HG02884 (cell line): Measurements from ENCODE around the gene EVA1C.
"Not testable (repeated sequence)": the region's sequence is repeated elsewhere in the genome, so short reads cannot be mapped to it uniquely, and the experiment has no call there.

Experiments used
- ATAC-seq: cut with Tn5 transposase; IDR thresholded peaks from one replicate; pipeline ENCODE4 v1.9.1; 2021; ENCODE audit warnings: mild to moderate bottlenecking, moderate library complexity; ENCODE audit not compliant: unreplicated experiment

Gene EVA1C, protein sequence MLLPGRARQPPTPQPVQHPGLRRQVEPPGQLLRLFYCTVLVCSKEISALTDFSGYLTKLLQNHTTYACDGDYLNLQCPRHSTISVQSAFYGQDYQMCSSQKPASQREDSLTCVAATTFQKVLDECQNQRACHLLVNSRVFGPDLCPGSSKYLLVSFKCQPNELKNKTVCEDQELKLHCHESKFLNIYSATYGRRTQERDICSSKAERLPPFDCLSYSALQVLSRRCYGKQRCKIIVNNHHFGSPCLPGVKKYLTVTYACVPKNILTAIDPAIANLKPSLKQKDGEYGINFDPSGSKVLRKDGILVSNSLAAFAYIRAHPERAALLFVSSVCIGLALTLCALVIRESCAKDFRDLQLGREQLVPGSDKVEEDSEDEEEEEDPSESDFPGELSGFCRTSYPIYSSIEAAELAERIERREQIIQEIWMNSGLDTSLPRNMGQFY

DNA sequence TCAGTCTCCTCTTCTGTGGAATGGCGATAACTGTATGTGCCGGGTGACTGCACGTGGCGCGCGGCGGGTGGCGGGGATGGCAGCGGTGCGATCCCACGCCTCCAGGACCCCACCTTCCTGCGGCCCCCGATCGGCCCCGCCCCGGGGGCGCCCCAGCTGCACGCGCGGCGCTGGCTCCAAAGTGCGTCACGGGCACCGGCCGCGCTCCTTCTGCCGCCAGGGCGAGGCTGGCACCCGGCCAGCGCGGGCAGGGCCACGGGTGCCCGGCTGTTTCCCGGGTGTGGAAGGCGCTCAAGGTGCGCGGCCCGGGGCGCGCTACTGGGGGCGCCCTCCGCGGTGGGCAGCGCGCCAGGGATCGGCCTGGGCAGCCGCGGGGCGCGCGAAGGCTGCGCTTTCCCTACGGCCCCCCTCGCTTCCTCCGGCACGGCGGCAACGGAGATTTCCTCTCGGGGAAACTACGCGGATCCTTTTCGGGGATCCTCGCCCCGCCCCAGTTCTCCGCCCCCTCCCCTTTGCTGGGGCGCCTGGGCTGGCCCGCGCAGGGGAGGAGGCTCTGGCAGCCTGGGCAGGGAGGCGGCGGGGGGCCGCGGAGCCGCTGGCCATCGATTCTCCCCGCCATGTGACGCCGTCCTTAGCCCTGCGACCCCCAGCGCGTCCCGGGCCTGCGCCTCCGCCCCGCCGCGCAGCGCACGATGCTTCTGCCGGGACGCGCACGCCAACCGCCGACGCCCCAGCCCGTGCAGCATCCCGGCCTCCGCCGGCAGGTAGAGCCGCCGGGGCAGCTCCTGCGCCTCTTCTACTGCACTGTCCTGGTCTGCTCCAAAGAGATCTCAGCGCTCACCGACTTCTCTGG, at the start of gene EVA1C:
TSS of gene EVA1C (plus strand) at position 545 of the 853 bp plus-strand sequence. CDS start at position 693, 148 bp downstream.
- ATAC-seq: no peak

DNA sequence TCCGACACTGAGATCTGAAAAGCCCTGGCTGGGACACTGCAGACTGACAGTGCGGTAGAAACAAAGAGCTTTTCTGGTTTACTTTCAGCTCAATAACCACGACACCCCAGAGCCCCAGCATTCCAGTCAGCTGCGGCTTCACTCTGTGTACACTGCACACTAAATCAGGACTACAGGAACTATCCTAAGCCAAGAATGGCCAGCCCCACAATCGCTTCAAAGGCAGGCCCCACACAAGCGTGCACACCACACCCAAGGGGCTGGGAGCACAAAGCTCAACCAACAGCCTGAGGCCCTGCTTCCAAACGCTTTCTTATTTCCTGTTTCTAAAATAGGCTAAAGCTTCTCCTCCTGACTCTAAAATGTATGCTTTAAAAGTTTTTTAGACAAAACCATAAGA, 48.1 kb upstream of the EVA1C start:
- no peak for ATAC-seq

DNA sequence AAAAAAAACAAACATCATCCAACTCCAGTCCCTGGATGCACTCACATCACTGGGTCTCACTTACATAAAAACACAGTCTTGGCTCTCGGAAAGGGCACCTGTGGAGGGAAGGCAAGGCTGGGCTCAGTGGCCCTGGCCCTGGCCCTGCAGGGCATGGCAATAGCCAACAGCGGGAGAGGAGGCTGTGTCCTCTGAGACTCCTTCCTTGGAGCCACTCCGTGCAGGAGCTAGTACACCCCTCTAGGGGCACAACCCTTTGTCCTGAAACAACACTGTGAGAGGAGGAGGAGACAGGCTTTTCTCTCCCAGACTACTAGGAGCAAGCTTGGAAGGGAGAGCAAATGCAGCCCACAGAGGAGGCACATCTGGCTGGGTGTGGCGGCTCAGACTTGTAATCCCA, 47.7 kb upstream of the EVA1C start:
- no peak for ATAC-seq

DNA sequence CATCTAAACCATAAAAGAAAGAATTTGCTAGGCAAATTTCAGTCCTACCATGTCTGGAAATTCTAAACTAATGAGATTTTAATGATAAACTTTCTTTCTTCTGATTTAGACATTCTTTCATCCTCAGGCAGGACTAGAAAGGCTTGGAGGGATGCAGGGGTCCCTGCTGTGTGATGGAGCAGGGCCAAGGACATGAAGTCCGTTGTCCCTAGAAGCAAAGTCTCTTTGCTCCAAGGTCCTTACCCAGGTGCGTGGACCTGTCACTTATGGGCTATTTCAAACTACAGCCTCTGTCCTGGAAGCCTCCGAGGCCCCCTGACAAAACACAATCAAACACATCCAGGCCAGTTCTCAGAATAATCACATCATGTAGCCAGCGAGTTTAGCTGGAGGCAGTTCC, 46.3 kb upstream of the EVA1C start:
- no peak for ATAC-seq

GRCh38 chr21:32367158-32367557, 45.3 kb upstream of the EVA1C start:
- ATAC-seq: no peak

GRCh38 chr21:32368386-32368785, 44.1 kb upstream of the EVA1C start:
- no peak for ATAC-seq

GRCh38 chr21:32368961-32369360, 43.5 kb upstream of the EVA1C start:
- not testable (repeated sequence) for ATAC-seq

DNA sequence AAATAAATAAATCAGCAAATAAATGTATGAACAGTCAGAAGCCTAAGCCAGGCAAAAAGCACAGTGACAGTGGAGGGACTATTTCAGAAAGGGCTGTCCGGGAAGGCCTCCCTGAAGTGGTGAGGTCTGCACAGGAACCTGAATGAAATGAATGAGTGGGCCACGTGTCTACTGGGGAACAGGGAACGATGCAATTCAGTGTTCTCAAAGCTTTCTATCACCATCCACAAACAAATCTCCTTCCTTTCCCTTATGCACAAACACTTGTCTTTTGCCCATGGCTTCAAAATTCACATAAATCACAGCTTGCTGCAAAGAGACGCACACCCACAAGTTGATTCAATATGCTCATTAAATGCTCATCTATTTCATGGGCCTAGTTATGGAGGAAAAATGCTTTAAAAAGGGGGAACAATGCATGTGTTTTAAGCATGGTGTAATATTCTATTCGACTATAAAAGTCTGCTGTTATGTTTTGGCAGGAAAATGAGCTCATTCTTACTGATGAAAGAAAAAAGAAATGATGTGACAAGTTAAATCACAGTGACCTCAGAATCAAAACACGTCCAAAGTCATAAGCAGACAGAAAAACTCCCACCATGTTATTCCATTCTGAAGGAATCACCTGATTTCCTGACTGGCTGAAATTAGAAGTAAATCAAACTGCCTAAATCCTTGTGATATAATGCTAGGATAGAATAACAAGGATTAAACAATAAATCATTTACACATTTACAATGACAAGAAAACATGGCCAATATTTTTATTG, 41.3 kb upstream of the EVA1C start:
- ATAC-seq: no peak

GRCh38 chr21:32371913-32372314, 40.6 kb upstream of the EVA1C start:
- no peak for ATAC-seq

- no peak for ATAC-seq
Measured at GRCh38 chr21:32372755-32373154, 39.8 kb upstream of the EVA1C start.

DNA sequence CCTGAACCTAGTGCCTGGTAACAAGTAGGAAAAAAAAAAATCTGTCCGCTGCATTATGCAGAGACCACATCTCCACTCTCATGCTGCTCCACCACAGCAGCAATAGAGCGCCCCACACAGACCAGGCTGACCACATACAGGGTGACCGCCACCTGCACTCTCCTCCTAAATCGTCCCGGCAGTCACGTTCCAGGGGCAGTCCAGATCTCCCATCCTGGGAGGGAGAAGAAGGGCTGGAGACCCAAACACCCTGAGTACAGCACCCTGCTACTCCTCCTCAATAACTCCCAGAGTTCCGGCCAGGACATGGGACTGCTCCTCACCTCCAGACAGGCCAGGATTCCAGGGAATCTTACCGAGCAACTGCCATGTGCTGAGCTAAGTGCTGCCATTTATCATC, 35.0 kb upstream of the EVA1C start:
- no peak for ATAC-seq

GRCh38 chr21:32377991-32378390, 34.5 kb upstream of the EVA1C start:
- ATAC-seq: no peak

- no peak for ATAC-seq
Measured at GRCh38 chr21:32378956-32379355, 33.5 kb upstream of the EVA1C start.

GRCh38 chr21:32380940-32381339, 31.6 kb upstream of the EVA1C start:
- no peak for ATAC-seq

DNA sequence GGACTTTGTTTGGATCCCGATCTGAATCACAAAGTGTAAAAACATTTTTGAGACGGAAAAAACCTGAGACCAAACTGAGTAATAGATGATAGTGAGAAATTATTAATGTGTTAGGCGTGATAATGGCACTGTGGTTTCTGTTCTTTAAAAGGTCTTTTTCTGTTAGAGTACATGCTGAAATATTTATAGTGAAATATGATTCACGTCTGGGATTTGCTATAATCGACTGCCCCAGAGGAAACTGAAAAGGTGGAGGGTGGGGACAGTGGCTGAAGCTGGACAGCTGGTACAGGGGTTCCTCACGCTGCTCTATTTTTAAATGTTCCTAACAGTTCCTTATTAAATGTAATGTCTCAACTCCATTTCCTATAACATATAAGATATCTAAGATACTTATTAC, 30.9 kb upstream of the EVA1C start:
- no peak for ATAC-seq

GRCh38 chr21:32382108-32382644, 30.3 kb upstream of the EVA1C start:
- ATAC-seq: no peak

- no peak for ATAC-seq
Measured at GRCh38 chr21:32383812-32384211, 28.7 kb upstream of the EVA1C start.

- no peak for ATAC-seq
Measured at GRCh38 chr21:32386195-32386870, 26.2 kb upstream of the EVA1C start.

DNA sequence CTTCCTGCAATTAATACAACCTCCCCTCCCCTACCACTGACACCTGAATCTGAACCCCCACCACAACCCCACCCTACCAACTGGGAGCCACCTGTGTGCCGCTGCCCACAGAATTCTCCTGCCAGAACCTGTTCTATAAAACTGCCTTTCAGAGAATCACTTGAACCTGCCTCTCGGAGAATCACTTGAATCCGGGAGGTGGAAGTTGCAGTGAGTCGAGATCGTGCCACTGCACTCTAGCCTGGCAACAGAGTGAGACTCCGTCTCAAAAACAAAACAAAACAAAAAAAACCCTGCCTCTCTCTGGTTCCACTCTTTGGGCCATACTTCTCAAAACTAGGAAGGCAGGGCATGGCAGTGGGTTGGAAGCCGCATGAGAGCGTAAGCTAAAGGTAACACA, 25.4 kb upstream of the EVA1C start:
- no peak for ATAC-seq

DNA sequence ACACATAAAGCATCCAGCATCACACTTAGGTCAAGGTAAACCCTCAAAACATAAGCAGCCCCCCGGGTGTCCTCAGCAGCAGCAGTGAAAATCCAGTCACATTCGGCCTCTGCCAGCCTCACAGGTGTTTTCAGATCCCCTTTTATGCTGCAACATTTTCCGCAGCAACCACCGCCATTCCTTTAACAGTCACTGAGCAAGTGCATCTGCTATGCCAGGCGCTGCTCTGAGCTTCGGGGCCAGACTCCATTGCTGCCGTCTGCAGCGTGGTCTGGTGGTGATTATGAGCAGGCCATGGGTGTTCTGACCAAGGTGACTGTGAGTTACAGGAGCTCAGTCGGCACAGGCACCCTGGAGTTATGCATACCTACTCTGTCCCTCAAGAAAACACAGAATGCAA, 24.2 kb upstream of the EVA1C start:
- no peak for ATAC-seq
